Measurements from ENCODE around the gene GIMAP2.

GIMAP2 gene

DNA sequence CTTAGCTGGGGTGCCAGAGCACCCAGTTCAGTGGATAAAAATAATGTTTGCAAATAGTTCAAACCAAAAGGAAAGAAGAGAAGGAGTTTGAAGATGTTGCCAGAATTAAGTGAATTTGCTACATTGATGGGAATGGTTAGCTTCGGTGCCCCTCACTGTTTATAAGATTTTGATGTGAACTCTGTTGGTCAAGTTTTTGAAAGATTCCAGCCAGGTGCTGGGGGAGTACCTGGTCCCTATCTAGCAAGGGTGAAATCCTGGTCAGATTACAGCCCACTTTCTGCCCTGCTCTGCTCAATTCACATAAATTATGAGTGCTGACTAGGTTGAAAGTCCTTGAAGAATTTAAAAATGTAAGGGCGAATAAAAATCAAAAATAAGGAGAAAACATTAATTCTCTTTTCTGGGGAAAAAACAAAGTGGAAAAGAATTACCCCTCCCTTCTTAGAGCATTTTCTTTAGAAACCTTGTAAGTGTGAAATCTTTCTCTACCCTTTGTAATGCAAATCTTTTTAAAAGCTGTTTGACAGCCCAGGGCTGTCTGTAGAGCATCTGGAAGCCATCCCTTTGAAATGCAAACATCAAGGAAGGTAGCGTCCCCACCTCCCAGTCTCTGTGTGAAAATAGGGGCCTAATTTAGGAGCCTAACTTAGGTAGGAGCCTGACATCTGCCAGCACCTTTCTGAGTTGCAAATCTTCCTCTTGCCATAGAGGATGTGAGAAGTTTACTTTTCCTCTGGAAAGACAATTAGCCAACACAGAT lies 50.3 kb downstream of the GIMAP2 start:
- DNase-seq, result no peak

GRCh38 chr7:150736864-150737263 lies 51.4 kb downstream of the GIMAP2 start:
- DNase-seq, result no peak

DNA sequence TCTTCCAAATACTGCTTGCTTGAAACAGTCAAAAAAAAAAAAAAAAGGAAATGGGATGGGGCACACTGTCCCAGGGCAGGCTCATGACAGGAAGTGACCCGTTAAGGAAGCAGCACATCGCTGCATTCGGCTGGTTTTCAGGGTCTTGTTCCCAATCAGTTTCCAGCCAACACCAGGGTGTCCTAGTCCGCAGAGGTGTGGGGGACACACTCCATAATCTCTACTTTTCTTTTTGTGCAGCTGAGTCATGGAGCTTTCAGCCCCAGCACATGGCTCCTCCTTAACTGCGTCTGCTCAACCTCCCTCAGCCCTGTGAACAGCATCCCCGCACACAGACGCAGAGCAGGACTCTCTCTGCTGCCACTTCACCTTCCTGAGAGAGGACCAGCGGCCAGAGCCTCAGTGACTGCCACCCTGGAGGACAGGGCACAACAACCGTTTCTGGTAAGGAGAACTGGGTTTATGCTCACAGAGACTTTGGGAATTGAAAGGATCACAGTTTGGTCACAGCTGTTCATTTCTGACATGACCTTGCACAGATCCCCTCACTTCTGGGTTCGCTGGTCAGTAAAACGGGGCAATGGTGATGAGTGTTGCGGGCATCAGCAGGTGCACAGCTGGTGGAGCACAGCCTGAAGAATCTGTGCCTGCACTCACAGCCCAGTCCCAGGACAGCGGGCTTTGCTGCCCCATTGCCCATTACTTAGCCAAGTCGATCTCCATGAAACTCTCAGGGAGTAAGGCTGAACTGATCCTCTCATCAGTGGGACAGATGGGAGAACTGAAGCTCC lies 52.0 kb downstream of the GIMAP2 start, which contains the start of gene GIMAP5:
Gene GIMAP5 (plus strand): TSS at position 154 of the 791 bp plus-strand sequence. CDS start 3,467 bp downstream, outside the sequence.
- DNase-seq, result no peak

- no peak for DNase-seq
Measured at GRCh38 chr7:150738092-150738491, 52.6 kb downstream of the GIMAP2 start.

- no peak for DNase-seq
Measured at GRCh38 chr7:150738591-150739001, 53.1 kb downstream of the GIMAP2 start.

DNA sequence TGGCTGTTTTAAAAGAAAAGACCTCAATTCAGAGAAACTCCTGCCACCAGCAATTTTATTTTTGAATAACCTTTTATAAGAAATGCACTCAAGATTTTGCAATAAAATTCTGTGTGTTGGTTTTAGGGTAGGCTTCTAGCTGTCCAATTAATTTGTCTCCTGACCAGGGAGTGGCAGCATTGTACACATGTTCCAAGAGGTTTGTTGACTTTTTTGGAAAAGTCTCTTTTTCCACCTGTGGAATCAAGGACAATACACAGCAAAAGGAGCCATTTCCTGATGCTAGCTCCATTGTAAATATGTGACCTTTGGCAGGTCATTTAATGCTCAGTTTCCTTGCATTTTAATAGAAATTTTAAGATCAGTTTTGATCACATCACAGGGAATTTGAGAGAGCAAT lies 53.5 kb downstream of the GIMAP2 start:
- no peak for DNase-seq

- DNase-seq, result no peak
Measured at GRCh38 chr7:150740053-150740452, 54.5 kb downstream of the GIMAP2 start.

DNA sequence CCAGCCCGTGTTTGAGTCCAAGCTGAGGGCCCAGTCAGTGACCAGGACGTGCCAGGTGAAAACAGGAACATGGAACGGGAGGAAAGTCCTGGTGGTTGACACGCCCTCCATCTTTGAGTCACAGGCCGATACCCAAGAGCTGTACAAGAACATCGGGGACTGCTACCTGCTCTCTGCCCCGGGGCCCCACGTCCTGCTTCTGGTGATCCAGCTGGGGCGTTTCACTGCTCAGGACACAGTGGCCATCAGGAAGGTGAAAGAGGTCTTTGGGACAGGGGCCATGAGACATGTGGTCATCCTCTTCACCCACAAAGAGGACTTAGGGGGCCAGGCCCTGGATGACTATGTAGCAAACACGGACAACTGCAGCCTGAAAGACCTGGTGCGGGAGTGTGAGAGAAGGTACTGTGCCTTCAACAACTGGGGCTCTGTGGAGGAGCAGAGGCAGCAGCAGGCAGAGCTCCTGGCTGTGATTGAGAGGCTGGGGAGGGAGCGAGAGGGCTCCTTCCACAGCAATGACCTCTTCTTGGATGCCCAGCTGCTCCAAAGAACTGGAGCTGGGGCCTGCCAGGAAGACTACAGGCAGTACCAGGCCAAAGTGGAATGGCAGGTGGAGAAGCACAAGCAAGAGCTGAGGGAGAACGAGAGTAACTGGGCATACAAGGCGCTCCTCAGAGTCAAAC lies 56.9 kb downstream of the GIMAP2 start:
- DNase-seq, result no peak

All from SW 1271 (cell line).